A673 (cell line): ENCODE data around the gene ZNF184.

ENCODE experiments used
- CTCF ChIP-seq: fragments of 300-800, 200-600 bp; sonication (generic); conservative IDR thresholded peaks from 2 replicates; pipeline ENCODE4 v1.5.1; 2017; ENCODE audit warnings: low read depth, mild to moderate bottlenecking, antibody characterized with exemption, low read length, moderate library complexity, mixed read lengths
- EZH2 ChIP-seq: fragments of 200-600 bp; sonication (generic); IDR thresholded peaks from 2 replicates; pipeline ENCODE4 v1.6.1; 2017; ENCODE audit warnings: borderline replicate concordance, low read depth, mild to moderate bottlenecking, mixed read lengths, antibody characterized with exemption, low read length; ENCODE audit not compliant: poor library complexity, severe bottlenecking

- TF ChIP-seq EZH2 (no peak), CTCF (no peak)
Observed at GRCh38 chr6:27478706-27479318, 5.9 kb upstream of the ZNF184 start.
